ENCODE measurements around the gene APBB2.

DNA sequence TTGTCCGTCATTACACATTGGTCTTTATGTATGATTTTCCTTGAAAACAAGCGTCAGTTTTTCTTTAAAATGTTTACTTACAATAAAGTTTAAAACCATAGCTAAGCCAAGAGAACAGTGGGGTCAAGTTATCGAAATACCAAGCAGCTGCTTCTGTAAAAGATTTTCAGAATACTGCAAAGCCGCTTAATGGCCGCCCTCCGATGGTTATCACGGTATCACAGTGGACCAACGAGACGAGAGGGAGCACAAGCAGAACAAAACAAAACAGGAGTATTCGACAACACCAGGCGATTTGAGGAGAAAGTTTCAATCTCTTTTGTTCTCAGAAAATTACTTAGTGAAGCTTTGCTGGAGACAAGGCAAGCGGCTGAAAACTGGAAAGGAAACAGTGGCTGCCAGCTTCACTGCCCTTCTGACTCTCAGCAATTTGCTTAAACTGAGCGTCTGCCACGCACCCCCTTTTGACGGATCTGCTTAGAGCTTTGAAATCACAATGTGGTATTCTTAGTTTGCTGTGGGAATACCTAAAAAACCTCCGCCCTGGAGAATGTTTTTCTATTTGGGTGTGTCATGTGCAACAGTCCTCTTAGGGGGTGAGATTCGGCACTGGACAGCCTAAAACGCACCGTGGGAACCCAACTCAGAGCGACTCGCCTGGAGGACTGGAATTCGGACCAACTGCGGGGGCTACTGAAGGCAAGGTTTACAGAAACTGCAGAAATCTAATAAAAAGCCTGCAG is 264.8 kb downstream of the APBB2 start:
- TF ChIP-seq, protein P1, sequence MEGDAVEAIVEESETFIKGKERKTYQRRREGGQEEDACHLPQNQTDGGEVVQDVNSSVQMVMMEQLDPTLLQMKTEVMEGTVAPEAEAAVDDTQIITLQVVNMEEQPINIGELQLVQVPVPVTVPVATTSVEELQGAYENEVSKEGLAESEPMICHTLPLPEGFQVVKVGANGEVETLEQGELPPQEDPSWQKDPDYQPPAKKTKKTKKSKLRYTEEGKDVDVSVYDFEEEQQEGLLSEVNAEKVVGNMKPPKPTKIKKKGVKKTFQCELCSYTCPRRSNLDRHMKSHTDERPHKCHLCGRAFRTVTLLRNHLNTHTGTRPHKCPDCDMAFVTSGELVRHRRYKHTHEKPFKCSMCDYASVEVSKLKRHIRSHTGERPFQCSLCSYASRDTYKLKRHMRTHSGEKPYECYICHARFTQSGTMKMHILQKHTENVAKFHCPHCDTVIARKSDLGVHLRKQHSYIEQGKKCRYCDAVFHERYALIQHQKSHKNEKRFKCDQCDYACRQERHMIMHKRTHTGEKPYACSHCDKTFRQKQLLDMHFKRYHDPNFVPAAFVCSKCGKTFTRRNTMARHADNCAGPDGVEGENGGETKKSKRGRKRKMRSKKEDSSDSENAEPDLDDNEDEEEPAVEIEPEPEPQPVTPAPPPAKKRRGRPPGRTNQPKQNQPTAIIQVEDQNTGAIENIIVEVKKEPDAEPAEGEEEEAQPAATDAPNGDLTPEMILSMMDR (IDR thresholded peaks at IDR 0.05), result no peak
- TF ChIP-seq POLR2A (IDR thresholded peaks at IDR 0.05), result no peak
- TF ChIP-seq POLR2AphosphoS5 (IDR thresholded peaks at IDR 0.05), result no peak

All from prostate gland (tissue), 2 donors.